Stimulated activated CD8-positive, alpha-beta memory T cell treated with anti-CD3 and anti-CD28 coated beads, Interleukin-12 subunit alpha, Interleukin-12 subunit beta, amount 100 ng/mL, for 1 hour (primary cell): ENCODE results near the gene FAT1.
A peak's percentile ranks its signal among the peaks of the same experiment; 100 is the strongest.

Experiments used
- DNase-seq: peaks from one replicate; pipeline ENCODE4 v3.0.0-alpha.2; 2020; ENCODE audit warnings: low read depth

FAT1 gene

GRCh38 chr4:186619088-186619487 is 104.6 kb downstream of the FAT1 start:
- DNase-seq = no peak

- DNase-seq = no peak
Measured at GRCh38 chr4:186617921-186618320, 105.7 kb downstream of the FAT1 start.

- no peak for DNase-seq
Measured at GRCh38 chr4:186607490-186607889, 116.2 kb downstream of the FAT1 start.

- DNase-seq = no peak
Measured at GRCh38 chr4:186606591-186606992, 117.1 kb downstream of the FAT1 start.

GRCh38 chr4:186605261-186605865 is 118.3 kb downstream of the FAT1 start:
- DNase-seq = no peak

- DNase-seq = no peak
Measured at GRCh38 chr4:186604124-186604807, 119.4 kb downstream of the FAT1 start.

GRCh38 chr4:186602978-186603377 is 120.7 kb downstream of the FAT1 start:
- DNase-seq = no peak

- no peak for DNase-seq
Measured at GRCh38 chr4:186599483-186599882, 124.2 kb downstream of the FAT1 start.

GRCh38 chr4:186598686-186599085 is 125.0 kb downstream of the FAT1 start:
- no peak for DNase-seq

GRCh38 chr4:186596850-186597390 is 126.7 kb downstream of the FAT1 start:
- DNase-seq = no peak

GRCh38 chr4:186596346-186596745 is 127.3 kb downstream of the FAT1 start:
- no peak for DNase-seq

GRCh38 chr4:186593587-186593973 is 130.1 kb downstream of the FAT1 start:
- no peak for DNase-seq

GRCh38 chr4:186592966-186593586 is 130.6 kb downstream of the FAT1 start:
- no peak for DNase-seq

GRCh38 chr4:186592445-186592844 is 131.2 kb downstream of the FAT1 start:
- DNase-seq = no peak

- no peak for DNase-seq
Measured at GRCh38 chr4:186591651-186592050, 132.0 kb downstream of the FAT1 start.

- DNase-seq = no peak
Measured at GRCh38 chr4:186588503-186588902, 135.2 kb downstream of the FAT1 start.

- DNase-seq = peak; percentile 41
Measured at GRCh38 chr4:186587416-186588018, 136.1 kb downstream of the FAT1 start.

GRCh38 chr4:186586205-186586604 is 137.5 kb downstream of the FAT1 start:
- DNase-seq = no peak

GRCh38 chr4:186584912-186585311 is 138.7 kb downstream of the FAT1 start:
- DNase-seq = no peak

GRCh38 chr4:186581421-186581820 is 142.2 kb downstream of the FAT1 start:
- no peak for DNase-seq

- DNase-seq = no peak
Measured at GRCh38 chr4:186580669-186581068, 143.0 kb downstream of the FAT1 start.

- DNase-seq = no peak
Measured at GRCh38 chr4:186570193-186570996, 153.3 kb downstream of the FAT1 start.
